Measurements from ENCODE around the gene TUNAR. TPM values are rescaled to one million over a fixed set of nuclear protein-coding genes. Genes with fewer than 3 reads are reported as not detected.

TUNAR gene
- total and polyA plus RNA-seq, 2 experiments from 2014 or later = 23.1 to 56.2 TPM

GRCh38 chr14:95911456-95911855, 34.8 kb downstream of the TUNAR start:
- H3K4me3 ChIP-seq = no peak overlapping the region
- Mint-ChIP-seq H3K4me1 (peaks cover 39% of the 10 kb centered on the region), H3K36me3 (ENCODE audit: low read depth) (peaks cover 9% of the 10 kb centered on the region; the same call in 2 of the 3 replicates), H3K4me3 (no peak overlapping the region), H3K27me3 (ENCODE audit: insufficient read depth, low read depth, poor library complexity) (peaks cover 2% of the 10 kb centered on the region), H3K9me3 (no peaks in the 10 kb centered on the region), H3K27ac (no peak overlapping the region; the same call in 1 of the 2 replicates)
- ATAC-seq (no peak), DNase-seq (ENCODE audit: low spot score) (no peak)
- H3K27ac ChIP-seq (ENCODE audit: low read depth) = peak overlapping the region; percentile 65
- H3K79me2 ChIP-seq (replicated peaks; ENCODE audit: insufficient read depth) = peaks cover 40% of the 10 kb centered on the region
- H3K4me2 ChIP-seq = no peak overlapping the region
- H3K36me3 ChIP-seq (ENCODE audit: insufficient read depth) = no peaks in the 10 kb centered on the region
- H3K4me1 ChIP-seq (ENCODE audit: insufficient read depth) = peaks cover 21% of the 10 kb centered on the region
- no peaks in the 10 kb centered on the region for H3K27me3 ChIP-seq (ENCODE audit: insufficient read depth)
- 0 out of 2 replicates have a peak, but pooled peaks cover 5% of the 10 kb centered on the region for H3F3A ChIP-seq (replicated peaks; ENCODE audit: low read depth)
- no peak overlapping the region for H2AFZ ChIP-seq
- 0 out of 2 replicates have a peak, but pooled peaks cover 4% of the 10 kb centered on the region for H3K9me2 ChIP-seq (ENCODE audit: insufficient read depth)
- H4K20me1 ChIP-seq (replicated peaks; ENCODE audit: insufficient read depth) = no peaks in the 10 kb centered on the region
- TF ChIP-seq, protein P1, sequence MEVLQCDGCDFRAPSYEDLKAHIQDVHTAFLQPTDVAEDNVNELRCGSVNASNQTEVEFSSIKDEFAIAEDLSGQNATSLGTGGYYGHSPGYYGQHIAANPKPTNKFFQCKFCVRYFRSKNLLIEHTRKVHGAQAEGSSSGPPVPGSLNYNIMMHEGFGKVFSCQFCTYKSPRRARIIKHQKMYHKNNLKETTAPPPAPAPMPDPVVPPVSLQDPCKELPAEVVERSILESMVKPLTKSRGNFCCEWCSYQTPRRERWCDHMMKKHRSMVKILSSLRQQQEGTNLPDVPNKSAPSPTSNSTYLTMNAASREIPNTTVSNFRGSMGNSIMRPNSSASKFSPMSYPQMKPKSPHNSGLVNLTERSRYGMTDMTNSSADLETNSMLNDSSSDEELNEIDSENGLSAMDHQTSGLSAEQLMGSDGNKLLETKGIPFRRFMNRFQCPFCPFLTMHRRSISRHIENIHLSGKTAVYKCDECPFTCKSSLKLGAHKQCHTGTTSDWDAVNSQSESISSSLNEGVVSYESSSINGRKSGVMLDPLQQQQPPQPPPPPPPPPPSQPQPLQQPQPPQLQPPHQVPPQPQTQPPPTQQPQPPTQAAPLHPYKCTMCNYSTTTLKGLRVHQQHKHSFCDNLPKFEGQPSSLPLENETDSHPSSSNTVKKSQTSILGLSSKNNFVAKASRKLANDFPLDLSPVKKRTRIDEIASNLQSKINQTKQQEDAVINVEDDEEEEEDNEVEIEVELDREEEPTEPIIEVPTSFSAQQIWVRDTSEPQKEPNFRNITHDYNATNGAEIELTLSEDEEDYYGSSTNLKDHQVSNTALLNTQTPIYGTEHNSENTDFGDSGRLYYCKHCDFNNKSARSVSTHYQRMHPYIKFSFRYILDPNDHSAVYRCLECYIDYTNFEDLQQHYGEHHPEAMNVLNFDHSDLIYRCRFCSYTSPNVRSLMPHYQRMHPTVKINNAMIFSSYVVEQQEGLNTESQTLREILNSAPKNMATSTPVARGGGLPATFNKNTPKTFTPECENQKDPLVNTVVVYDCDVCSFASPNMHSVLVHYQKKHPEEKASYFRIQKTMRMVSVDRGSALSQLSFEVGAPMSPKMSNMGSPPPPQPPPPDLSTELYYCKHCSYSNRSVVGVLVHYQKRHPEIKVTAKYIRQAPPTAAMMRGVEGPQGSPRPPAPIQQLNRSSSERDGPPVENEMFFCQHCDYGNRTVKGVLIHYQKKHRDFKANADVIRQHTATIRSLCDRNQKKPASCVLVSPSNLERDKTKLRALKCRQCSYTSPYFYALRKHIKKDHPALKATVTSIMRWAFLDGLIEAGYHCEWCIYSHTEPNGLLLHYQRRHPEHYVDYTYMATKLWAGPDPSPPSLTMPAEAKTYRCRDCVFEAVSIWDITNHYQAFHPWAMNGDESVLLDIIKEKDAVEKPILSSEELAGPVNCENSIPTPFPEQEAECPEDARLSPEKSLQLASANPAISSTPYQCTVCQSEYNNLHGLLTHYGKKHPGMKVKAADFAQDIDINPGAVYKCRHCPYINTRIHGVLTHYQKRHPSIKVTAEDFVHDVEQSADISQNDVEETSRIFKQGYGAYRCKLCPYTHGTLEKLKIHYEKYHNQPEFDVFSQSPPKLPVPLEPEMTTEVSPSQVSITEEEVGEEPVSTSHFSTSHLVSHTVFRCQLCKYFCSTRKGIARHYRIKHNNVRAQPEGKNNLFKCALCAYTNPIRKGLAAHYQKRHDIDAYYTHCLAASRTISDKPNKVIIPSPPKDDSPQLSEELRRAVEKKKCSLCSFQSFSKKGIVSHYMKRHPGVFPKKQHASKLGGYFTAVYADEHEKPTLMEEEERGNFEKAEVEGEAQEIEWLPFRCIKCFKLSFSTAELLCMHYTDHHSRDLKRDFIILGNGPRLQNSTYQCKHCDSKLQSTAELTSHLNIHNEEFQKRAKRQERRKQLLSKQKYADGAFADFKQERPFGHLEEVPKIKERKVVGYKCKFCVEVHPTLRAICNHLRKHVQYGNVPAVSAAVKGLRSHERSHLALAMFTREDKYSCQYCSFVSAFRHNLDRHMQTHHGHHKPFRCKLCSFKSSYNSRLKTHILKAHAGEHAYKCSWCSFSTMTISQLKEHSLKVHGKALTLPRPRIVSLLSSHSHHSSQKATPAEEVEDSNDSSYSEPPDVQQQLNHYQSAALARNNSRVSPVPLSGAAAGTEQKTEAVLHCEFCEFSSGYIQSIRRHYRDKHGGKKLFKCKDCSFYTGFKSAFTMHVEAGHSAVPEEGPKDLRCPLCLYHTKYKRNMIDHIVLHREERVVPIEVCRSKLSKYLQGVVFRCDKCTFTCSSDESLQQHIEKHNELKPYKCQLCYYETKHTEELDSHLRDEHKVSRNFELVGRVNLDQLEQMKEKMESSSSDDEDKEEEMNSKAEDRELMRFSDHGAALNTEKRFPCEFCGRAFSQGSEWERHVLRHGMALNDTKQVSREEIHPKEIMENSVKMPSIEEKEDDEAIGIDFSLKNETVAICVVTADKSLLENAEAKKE (CRISPR knock-in tag; IDR thresholded peaks at IDR 0.05) = no peak
- TF ChIP-seq ZNF114 (CRISPR knock-in tag; IDR thresholded peaks at IDR 0.05) (no peak), NANOG (IDR thresholded peaks at IDR 0.05; ENCODE audit: borderline replicate concordance) (no peak), EZH2 (IDR thresholded peaks at IDR 0.05; ENCODE audit: low read depth, unreplicated experiment) (no peak), CREB1 (CRISPR knock-in tag; IDR thresholded peaks at IDR 0.05; ENCODE audit: low read depth) (no peak), CTCF (conservative IDR thresholded peaks at IDR 0.05; ENCODE audit: low read depth in 2 of 2) (no peak), STAT1 (IDR thresholded peaks at IDR 0.05; ENCODE audit: unreplicated experiment) (no peak), ZNF331 (CRISPR knock-in tag; IDR thresholded peaks at IDR 0.05; ENCODE audit: low read depth) (no peak), POLR2AphosphoS5 (IDR thresholded peaks at IDR 0.05; ENCODE audit: low read depth) (no peak), EZH2phosphoT487 (IDR thresholded peaks at IDR 0.05; ENCODE audit: unreplicated experiment) (no peak), JUNB (IDR thresholded peaks at IDR 0.05; ENCODE audit: unreplicated experiment) (no peak)
- TF ChIP-seq, protein P2, sequence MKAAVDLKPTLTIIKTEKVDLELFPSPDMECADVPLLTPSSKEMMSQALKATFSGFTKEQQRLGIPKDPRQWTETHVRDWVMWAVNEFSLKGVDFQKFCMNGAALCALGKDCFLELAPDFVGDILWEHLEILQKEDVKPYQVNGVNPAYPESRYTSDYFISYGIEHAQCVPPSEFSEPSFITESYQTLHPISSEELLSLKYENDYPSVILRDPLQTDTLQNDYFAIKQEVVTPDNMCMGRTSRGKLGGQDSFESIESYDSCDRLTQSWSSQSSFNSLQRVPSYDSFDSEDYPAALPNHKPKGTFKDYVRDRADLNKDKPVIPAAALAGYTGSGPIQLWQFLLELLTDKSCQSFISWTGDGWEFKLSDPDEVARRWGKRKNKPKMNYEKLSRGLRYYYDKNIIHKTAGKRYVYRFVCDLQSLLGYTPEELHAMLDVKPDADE (IDR thresholded peaks at IDR 0.05) = no peak
- TF ChIP-seq, protein P3, sequence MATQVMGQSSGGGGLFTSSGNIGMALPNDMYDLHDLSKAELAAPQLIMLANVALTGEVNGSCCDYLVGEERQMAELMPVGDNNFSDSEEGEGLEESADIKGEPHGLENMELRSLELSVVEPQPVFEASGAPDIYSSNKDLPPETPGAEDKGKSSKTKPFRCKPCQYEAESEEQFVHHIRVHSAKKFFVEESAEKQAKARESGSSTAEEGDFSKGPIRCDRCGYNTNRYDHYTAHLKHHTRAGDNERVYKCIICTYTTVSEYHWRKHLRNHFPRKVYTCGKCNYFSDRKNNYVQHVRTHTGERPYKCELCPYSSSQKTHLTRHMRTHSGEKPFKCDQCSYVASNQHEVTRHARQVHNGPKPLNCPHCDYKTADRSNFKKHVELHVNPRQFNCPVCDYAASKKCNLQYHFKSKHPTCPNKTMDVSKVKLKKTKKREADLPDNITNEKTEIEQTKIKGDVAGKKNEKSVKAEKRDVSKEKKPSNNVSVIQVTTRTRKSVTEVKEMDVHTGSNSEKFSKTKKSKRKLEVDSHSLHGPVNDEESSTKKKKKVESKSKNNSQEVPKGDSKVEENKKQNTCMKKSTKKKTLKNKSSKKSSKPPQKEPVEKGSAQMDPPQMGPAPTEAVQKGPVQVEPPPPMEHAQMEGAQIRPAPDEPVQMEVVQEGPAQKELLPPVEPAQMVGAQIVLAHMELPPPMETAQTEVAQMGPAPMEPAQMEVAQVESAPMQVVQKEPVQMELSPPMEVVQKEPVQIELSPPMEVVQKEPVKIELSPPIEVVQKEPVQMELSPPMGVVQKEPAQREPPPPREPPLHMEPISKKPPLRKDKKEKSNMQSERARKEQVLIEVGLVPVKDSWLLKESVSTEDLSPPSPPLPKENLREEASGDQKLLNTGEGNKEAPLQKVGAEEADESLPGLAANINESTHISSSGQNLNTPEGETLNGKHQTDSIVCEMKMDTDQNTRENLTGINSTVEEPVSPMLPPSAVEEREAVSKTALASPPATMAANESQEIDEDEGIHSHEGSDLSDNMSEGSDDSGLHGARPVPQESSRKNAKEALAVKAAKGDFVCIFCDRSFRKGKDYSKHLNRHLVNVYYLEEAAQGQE (IDR thresholded peaks at IDR 0.05; ENCODE audit: unreplicated experiment) = no peak
